NB4 (cell line): ENCODE results near the gene MSANTD7.

Source experiments
- DNase-seq: peaks from one replicate; pipeline ENCODE4 v3.0.0; 2010; ENCODE audit warnings: low read depth
- H3K4me3 ChIP-seq: one replicate; pipeline ENCODE4 v1.5.1; 2011; ENCODE audit warnings: mild to moderate bottlenecking, low read depth, low read length, moderate library complexity
- MYC ChIP-seq: IDR thresholded peaks from 2 replicates; pipeline ENCODE4 v1.6.1; 2011; ENCODE audit warnings: low read depth, low read length
- POLR2A ChIP-seq: IDR thresholded peaks from 2 replicates; pipeline ENCODE4 v1.6.1; 2011; ENCODE audit warnings: mild to moderate bottlenecking; ENCODE audit not compliant: insufficient read length; ENCODE audit errors: extremely low read depth
- TF ChIP-seq, protein P1 (sequence below): IDR thresholded peaks from 2 replicates; pipeline ENCODE4 v1.6.1; 2011; ENCODE audit warnings: low read depth, low read length
- TF ChIP-seq, protein P2 (sequence below): IDR thresholded peaks from one replicate; pipeline ENCODE4 v1.5.1; 2012; ENCODE audit warnings: low read depth, low read length

The MSANTD7 gene, protein sequence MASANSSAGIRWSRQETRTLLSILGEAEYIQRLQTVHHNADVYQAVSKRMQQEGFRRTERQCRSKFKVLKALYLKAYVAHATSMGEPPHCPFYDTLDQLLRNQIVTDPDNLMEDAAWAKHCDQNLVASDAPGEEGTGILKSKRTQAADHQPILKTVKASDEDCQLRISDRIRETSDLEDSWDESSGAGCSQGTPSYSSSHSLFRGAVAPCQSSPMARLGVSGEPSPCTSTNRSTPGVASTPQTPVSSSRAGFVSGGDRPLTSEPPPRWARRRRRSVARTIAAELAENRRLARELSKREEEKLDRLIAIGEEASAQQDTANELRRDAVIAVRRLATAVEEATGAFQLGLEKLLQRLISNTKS

DNA sequence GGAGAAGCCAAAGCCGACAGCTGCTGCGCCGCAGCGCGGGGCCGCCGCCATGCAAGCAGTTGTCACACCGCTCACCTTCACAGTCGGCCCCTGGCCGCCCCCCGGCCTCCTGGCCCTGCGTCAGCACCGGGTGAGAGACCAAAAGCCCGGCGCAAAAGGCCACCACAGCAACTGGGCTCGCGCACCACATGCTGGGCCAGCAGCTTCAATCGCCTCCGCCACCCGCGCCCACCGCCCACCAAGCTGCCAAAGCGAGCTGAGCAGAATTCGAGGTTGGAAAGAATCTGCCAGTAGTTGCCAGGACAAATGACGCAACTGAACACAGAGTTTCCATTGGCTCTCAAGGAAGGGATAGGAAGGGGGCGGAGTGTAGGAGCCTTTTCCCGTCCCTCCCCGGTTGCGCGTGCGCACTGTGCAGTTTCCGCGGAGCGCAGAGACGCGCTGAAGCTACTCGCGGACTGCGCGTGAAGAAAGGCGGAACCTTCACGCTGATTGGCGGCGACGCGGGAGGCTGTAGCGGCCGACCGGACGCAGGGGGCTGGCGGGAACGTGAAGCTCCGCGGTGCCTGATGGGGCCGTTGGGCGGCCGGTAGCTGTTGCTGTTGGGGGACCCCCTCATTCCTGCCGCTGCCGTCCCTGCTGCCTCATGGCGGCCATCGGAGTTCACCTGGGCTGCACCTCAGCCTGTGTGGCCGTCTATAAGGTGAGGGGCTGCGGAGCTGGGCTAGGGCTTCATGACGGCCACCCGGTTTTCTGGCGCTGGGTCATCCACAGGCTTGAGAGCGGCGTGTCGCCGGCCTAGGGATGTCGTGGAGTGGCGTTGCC is at the start of gene MSANTD7, which contains the start of the genes CDNF and HSPA14:
Gene MSANTD7 (plus strand): TSS at position 550 of the 825 bp plus-strand sequence. CDS start 3,979 bp downstream, outside the sequence.
Gene CDNF (minus strand): TSS at position 281 of the 825 bp plus-strand sequence. CDS start 91 bp downstream, at position 190.
Gene HSPA14 (plus strand): TSS at position 550 of the 825 bp plus-strand sequence. CDS start 97 bp downstream, at position 647.
- TF ChIP-seq POLR2A (peak; percentile 71), MYC (peak; percentile 23; the same call in 1 of the 2 replicates)
- TF ChIP-seq, protein P1, sequence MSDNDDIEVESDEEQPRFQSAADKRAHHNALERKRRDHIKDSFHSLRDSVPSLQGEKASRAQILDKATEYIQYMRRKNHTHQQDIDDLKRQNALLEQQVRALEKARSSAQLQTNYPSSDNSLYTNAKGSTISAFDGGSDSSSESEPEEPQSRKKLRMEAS = no peak; the same call in none of the 2 replicates
- TF ChIP-seq, protein P2, sequence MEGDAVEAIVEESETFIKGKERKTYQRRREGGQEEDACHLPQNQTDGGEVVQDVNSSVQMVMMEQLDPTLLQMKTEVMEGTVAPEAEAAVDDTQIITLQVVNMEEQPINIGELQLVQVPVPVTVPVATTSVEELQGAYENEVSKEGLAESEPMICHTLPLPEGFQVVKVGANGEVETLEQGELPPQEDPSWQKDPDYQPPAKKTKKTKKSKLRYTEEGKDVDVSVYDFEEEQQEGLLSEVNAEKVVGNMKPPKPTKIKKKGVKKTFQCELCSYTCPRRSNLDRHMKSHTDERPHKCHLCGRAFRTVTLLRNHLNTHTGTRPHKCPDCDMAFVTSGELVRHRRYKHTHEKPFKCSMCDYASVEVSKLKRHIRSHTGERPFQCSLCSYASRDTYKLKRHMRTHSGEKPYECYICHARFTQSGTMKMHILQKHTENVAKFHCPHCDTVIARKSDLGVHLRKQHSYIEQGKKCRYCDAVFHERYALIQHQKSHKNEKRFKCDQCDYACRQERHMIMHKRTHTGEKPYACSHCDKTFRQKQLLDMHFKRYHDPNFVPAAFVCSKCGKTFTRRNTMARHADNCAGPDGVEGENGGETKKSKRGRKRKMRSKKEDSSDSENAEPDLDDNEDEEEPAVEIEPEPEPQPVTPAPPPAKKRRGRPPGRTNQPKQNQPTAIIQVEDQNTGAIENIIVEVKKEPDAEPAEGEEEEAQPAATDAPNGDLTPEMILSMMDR = no peak
- H3K4me3 ChIP-seq = peak within 1 kb of the TSS; percentile 83
- DNase-seq = peak; percentile 97

GRCh38 chr10:14798636-14799035 is 39.5 kb upstream of the MSANTD7 start:
- TF ChIP-seq, protein P1 = no peak
- TF ChIP-seq MYC (no peak), POLR2A (no peak)
- TF ChIP-seq, protein P2 = no peak
- DNase-seq = no peak

GRCh38 chr10:14800397-14800796 is 37.7 kb upstream of the MSANTD7 start:
- H3K4me3 ChIP-seq = no peak overlapping the region
- TF ChIP-seq POLR2A = no peak
- TF ChIP-seq, protein P1 = no peak
- TF ChIP-seq, protein P2 = no peak
- no peak for TF ChIP-seq MYC
- DNase-seq = no peak

More at GRCh38 chr10:14798636-14799035, 39.5 kb upstream of the MSANTD7 start:
- no peak overlapping the region for H3K4me3 ChIP-seq

DNA sequence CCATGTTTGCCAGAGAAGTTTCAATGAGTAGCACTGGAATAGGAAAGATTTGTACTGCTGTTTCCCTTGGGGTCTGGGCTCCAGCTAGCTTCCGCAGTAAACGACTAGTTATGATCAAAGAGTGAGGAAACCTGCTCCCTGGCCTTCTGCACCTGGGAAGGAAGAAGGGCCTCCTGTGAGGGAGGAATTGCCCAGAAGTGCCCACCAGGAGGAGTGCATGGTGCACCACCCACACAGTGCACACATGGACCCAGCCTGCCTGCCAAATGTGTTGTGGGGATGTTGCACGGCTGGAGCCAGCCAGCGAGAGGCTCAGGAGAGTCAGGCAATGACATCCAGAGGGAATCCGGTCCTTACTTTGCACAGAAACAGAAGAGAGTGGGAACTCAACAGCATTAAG is 36.4 kb upstream of the MSANTD7 start:
- TF ChIP-seq MYC = no peak
- TF ChIP-seq, protein P2 = no peak
- no peak for TF ChIP-seq POLR2A
- TF ChIP-seq, protein P1 = no peak
- H3K4me3 ChIP-seq = no peak overlapping the region
- DNase-seq = no peak

DNA sequence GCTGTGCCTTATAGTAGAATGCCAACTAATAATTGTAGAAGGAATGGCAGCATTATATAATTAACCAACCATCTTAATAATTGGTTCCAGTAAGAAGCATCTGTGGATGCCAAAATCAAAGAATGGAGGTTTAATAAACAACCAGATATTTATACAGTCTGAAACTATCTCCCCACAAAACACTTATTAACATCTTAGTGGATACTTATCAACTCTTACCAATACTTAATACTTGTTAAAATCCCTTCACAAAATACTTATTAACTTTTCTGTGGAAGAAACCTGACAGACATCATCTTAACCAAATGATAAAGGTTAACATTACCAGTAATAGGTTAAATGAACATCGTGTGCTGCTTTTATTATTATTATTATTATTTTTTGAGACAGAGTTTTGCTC is 34.3 kb upstream of the MSANTD7 start:
- TF ChIP-seq MYC = no peak
- TF ChIP-seq, protein P1 = no peak
- no peak for DNase-seq
- no peak overlapping the region for H3K4me3 ChIP-seq

DNA sequence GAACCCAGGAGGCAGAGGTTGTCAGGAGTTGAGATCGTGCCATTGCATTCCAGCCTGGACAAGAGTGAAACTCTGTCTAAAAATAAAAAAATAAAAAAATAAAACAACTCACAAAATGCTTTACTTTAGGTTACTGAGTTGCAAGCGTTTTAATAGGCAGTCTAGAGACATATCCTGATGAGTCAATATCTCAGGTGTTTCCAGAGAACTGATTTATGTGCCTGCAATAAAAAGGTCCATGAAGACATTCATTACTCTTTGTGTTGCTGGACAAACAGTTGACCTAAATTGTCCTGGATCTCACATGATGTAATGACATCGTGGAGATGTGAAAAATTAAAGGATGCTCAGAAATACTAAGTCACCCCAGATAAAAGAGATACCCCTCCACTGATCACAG is 31.8 kb upstream of the MSANTD7 start:
- TF ChIP-seq POLR2A (no peak), MYC (no peak)
- TF ChIP-seq, protein P1 = no peak
- TF ChIP-seq, protein P2 = no peak
- H3K4me3 ChIP-seq = no peak overlapping the region
- DNase-seq = no peak
